HG02588 (cell line): ENCODE results near the gene TERF2IP.
A peak's percentile ranks its signal among the peaks of the same experiment; 100 is the strongest.

Experiments
- ATAC-seq: cut with Tn5 transposase; IDR thresholded peaks from one replicate; pipeline ENCODE4 v1.9.1; 2021; ENCODE audit warnings: mild to moderate bottlenecking, moderate library complexity; ENCODE audit not compliant: unreplicated experiment

The TERF2IP gene, protein sequence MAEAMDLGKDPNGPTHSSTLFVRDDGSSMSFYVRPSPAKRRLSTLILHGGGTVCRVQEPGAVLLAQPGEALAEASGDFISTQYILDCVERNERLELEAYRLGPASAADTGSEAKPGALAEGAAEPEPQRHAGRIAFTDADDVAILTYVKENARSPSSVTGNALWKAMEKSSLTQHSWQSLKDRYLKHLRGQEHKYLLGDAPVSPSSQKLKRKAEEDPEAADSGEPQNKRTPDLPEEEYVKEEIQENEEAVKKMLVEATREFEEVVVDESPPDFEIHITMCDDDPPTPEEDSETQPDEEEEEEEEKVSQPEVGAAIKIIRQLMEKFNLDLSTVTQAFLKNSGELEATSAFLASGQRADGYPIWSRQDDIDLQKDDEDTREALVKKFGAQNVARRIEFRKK

DNA sequence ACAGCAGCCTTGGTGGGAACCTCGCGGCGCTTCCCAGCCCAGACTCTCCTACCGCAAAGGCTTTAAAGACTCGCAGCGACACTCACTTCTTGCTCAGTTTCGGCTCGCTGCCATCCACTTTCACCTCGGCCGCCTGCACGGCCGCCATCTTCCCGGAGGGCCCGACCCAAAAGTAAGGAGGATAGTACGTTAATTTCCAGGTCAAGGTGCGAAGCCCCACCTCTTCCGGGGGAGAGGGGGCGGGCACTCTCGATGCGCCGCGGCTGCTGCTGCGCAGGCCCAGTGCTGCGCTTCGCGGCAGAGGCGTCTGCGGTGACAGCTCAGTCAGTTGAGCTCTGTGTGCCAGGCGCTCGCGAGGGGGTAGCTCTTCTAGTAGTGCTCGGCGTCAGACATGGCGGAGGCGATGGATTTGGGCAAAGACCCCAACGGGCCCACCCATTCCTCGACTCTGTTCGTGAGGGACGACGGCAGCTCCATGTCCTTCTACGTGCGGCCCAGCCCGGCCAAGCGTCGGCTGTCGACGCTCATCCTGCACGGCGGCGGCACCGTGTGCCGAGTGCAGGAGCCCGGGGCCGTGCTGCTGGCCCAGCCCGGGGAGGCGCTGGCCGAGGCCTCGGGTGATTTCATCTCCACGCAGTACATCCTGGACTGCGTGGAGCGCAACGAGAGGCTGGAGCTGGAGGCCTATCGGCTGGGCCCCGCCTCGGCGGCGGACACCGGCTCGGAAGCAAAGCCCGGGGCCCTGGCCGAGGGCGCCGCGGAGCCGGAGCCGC lies at the start of gene TERF2IP, which contains the start of gene KARS1:
TSS of gene TERF2IP (plus strand) at position 282 of the 773 bp plus-strand sequence. CDS start at position 392, 110 bp downstream.
TSS of gene KARS1 (minus strand) at position 174 of the 773 bp plus-strand sequence. CDS start at position 148, 26 bp downstream.
- ATAC-seq: peak; percentile 88

DNA sequence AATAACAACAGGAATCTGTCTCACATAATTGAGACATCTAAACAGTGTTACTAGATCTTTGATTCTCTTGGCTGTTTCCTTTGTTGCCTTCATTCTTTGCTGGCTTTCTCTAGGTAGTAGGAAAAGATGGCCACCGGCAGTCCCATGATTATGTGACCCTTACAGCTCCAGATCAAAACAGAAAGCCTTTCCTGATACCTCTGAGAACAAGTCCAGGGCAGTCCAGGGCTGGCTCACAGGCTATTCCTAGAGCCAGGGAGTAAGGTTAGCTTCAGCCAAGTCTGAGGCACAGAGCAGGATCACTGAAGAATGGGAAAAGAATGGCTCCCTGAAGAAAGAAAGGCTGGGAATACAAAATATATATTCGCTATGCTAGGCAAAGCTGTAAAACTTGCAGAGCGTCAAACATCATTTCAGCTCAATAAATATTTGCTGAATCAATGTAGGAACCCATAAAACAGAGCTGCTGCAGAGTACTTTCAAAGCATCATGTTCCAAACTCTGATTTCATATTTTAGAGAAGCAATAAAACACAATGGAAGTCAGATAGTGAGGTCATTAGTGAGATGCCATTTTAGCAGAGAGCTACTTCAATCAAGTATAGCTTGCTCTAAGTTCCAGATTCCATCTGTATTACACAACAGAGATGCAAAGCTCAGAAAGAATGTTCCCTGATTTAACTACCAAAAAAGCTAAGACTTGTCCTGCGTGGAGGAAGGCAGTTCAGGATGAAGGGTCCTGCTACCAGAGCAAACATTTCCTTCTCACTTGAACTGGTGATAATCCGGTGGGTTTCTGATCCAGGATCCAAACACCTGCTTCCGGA lies 47.9 kb upstream of the TERF2IP start:
- no peak for ATAC-seq

DNA sequence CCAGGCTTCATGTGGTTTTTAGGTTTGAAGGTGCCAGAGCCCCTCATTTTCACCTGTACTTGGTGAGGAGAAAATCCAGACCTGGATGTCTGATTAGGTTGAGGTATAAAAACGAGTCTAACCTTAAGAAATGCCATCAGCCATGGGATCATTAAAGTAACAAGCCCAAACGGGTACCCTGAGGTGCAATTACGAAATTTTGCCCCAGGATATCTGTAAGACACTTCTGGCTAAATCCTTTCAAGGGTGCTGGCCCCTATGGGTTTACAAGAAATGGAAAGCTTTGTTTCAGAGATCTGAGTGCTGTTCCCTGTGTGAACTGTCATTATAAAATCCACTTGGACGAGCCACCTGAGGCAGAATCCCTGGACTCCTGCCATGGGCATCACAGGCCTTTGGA lies 44.3 kb upstream of the TERF2IP start:
- ATAC-seq: no peak

DNA sequence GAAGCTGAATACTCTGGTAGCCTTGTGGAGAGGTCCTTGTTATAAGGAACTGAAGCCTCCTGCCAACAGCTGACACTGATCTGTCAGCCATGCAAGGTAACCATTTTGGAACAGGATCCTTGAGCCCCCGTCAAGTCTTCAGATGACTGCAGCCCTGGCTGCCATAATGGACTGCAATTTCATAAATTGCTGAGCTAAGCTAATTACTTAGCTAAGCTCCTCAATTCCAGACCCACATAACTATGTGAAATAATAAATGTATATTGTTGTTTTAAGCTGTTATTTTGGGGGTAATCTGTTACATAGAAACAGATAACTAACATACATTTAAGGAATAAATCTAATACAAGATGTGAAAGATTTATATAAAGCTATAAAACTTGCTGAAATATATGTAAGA lies 41.1 kb upstream of the TERF2IP start:
- ATAC-seq: no peak

DNA sequence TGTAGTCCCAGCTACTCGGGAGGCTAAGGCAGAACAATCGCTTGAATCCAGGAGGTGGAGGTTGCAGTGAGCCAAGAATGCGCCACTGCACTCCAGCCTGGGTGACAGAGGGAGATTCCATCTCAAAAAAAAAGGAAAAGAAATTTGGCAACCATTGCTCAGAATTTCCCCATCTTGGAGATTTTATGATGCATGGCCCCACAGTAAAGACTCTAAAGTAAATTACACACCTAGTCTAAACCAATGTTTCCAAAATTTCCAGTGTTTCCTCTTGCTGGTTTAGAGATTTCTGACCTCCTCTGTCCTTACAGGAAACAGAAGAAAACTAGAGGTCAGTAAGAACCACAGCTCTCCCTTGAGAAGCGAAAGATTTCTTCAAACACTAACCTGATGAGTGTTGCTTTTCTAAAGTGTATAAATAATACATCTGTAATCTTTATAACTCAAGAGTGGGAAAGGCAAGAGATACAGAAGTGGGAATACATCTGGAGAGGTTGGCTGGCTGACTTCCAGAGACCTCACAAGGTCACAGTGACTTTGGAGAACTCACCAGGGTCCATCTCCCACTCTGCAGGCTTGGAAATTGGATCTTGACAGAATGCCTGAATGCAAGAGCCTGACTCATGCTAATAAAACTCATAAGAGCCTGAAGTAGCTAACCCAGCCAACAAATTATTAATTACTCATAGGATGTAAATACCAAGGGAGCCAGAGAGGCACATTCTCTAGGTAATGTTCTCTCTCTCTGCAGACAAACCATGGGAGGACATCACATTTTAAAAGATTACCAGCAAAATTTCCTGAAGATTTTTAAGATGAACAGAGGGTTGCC lies 33.3 kb upstream of the TERF2IP start:
- no peak for ATAC-seq

DNA sequence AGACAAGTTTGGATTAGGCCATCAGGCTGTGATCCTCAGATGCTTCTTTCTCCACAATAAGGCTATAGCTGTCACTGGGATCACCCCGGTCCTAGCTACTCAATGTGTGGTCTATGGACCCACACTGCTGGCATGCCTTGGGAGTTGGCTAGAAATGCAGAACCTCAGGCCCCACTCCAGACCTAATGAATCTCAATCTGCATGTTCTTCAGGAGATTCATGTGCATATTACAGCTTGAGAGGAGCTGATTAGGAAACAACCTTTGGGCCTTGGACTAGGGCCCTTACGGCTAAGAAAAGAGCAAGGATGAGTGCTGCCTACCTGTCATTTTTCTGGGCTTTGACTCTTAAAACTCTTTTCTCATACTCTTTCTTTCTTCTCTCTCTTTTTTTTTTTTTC lies 32.0 kb upstream of the TERF2IP start:
- ATAC-seq: no peak

DNA sequence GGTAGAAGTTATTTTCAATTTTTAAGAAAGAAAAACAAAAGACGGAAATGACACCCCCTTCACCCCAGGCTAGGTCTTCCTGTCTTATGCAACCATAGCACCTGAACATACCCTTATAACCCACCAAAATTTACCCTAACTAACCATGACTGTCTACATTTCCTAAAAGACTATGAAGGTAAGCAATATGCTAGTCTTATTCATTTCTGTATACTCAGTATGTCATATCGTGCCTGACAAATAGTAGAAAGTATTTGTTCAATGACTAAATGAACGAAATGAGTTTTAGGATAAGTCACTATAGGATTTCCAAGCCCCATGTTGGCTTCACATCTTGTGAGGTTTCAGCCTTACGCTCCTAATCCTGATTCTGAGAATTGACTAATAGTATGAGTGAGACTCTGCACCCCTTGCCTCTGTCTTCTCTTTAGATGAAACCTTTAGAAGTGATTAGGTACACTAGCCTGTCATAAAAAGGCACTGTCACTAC lies 31.0 kb upstream of the TERF2IP start:
- ATAC-seq: no peak

DNA sequence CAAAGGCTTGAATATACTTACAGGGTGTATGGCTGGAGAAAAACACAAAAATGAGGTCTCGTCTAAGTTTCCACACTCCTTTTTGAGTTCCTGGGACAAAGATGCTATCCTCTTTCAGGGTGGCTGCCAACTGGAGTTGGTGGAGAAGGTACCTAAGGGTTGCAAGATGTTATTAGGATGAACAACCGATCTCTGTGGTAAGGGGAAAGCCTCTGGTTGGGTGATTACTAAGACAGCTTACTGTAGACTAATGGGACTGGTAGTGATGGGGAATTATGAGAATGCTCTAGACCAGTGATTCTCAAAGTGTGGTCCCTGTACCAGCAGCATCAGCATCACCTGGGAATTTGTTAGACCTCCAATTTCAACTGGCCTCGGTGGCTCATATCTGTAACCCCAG lies 30.5 kb upstream of the TERF2IP start:
- ATAC-seq: no peak

DNA sequence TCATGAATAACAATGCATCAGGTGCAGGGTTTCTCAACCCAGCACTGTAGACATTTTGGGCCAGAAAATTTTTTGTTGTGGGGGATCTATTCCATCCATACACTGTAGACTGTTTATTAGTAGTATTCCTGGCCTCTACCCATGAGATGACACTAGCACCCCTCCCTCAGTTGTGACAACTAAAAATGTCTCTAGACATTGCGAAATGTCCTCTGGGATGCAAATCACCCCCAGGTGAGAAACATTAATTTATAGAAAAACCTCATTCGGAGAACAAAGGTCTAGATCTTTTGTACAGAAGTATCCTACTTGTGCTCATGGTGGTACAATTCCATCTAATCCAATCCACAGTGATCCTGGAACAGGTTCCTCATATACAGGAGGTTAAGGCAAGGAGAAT lies 28.8 kb upstream of the TERF2IP start:
- no peak for ATAC-seq

DNA sequence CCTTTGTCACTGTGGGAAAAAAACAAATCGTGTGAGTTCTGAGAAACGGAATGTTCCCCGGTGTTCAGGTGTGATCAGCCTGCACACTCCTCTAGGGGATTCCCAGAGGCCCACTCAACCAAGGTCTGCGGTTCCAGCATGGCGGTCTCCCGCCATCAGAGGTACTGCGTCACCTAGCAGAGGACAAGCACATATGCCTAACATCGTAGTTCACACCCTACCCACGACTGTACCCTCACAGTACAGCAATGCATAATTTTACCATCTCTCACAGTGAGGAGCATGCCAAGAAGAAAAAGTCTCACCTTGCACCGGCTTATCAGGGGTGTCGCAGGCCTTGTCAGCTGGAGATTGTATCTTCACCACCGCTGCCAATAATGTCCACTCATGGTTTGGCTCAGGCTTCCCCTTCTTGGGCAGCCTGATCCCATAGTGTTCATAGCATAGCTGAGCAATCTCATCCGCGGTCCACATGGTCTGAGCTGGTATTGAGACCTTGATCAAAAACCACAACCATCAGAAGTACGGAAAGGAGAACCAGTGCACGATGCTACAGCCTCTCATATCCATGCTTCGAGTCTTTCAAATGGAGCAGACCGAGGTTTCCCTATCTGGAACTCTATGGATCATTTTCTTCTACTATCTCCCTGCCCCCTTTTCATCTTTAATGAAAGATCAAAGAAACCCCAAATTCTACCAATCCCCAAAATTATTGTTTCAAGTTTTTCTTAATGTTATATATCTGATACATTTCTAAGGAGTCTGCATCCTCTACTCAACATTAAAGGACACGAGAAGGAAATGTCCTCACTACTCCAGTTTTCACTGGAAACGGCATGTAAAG lies 27.0 kb upstream of the TERF2IP start:
- ATAC-seq: no peak

DNA sequence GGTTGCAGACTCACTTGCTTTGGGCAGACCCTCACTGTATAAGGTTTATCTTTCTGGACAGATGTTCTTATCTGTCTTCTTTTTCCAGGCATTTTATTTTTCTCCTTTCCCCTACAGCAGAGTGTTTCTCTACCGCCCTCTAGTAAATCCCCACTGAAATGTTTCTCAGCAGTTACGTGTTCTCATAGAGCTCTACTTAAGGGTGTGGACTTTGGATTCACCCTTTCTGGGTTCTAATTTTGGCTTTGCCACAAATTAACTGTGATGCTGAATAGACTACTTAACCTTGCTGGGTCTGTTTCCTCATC lies 26.4 kb upstream of the TERF2IP start:
- ATAC-seq: no peak

DNA sequence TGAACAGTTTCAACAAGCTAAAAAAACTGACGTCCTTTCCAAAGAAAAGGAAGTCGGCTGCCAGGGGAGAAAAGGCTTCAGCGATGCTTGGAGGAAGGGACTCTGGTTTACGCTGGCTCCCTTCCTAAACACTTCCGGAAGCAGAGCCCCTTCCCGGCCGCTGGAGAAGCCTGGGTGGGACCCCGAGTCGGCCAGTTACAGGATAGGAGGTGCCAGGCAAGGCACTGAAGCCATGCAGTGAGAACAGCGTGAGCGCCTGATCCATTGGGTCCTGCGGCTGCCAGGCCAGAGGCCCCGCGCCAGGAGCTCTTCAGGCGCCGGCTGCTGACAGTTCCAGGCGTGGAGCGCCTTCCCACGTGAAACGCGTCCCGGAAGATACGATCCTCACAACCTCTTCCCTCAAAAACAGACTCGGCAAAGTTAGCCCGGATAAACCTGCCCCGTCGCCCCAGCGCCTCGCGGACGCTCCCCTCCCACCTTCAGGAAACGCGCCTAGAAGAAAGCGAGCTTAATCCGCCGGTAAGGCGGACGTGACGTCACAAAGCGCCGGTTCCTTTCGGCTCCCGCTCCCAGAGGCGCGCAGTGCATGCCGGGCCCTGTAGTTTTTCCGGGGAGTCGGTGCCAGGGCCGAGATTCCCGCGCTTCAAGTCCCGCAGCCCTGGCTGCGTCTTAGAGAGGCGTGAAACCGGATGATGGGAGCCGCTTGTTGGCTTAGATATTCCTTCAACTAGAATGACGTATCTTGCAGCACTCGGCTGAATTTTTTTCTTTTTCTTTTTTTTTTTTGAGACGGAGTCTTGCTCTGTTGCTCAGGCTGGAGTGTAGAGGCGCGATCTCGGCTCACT lies 24.6 kb upstream of the TERF2IP start, which contains the start of gene ADAT1:
TSS of gene ADAT1 (minus strand) at position 521 of the 845 bp plus-strand sequence. CDS start 2,482 bp downstream, outside the sequence.
- peak; percentile 92 for ATAC-seq

DNA sequence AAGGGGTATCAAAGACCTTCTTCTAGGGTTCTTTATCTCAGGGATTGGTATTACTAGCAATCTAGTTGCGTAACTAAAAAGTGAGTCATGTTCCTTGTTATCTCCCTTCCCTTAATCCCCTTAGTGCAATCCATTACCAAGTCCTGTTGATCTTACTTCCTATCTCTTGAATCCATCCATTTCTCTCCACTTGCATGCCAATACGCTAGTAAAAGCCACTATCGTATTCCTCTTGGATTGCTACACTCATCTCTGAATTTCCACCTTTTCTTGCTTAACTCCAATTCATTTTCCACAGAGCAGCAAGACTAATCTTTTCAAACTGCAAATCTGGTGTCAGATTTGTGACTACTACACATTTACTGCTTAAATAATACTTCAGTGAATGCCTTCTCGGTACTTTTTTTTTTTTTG lies 22.6 kb upstream of the TERF2IP start:
- ATAC-seq: no peak

DNA sequence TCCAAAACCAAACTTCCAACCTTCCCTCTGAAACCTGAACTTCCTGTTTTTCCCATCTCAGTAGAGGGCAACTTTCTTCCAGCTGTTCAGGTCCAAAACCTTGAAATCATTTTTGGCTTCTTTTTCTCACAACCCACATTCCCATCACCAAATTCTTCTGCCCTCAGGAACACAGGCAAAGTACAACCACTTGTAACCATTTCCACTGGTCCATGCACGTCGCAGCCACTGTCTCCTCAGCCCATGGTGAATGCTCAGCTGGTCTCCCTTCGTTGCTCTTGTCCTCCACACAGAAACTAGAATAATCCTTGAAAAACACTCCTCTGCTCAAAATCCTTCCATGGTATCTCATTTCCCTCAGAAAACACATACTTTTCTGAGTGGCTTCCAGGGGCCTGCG lies 20.8 kb upstream of the TERF2IP start:
- no peak for ATAC-seq

DNA sequence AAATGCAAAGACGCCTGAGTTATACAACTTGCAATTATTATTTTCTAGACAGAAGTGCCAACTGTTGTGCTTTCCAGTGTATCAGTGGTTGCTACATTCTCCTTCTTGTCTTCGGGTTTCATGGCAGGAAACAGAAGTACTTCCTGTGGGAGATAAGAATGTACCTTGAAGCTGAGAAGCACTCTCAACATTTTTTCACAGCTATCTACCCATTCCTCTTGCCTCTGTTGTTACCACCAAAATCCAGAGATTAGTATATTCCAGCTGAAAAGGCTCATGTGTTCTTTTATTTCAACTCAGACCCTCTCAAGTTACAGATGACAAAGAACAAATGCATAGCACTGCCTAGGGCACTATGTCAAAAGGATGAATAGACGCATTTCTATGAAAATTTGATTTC lies 19.7 kb upstream of the TERF2IP start:
- no peak for ATAC-seq

DNA sequence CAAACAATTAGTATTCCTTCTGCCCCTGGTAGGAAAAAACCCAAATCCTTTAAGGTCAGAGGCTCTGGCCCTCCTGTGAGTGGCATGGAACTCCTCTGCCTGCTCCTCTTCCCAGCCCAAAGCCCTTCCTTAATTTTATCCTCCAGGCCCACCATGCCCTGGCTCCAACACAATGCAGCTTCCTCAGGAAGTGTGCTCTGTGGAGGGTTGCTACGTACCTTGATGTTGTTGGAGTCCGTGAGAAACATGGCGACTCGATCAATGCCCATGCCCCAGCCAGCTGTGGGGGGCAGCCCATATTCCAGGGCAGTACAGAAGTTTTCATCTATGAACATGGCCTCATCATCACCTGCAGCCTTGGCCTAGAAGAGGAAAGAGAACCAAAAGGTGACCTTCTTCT lies 19.2 kb upstream of the TERF2IP start:
- ATAC-seq: no peak

DNA sequence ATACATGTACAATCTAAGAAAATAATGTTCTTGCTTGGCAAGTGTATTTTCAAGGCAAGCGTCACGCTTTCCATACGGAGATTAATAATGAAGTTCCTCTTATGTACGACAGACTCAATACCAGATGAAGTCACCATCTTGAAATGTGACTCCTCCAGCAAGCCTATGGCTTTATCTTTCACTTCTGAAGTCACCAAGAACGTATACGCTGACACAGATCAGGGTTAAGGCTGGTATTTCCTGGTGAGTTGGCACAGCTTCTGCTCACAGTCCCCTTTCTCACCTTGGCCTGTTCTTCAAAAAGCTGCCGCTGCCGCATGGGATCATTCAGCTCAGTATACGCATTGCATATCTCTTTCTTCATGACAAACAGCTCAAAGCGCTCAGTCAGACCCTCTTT lies 18.4 kb upstream of the TERF2IP start:
- ATAC-seq: no peak

DNA sequence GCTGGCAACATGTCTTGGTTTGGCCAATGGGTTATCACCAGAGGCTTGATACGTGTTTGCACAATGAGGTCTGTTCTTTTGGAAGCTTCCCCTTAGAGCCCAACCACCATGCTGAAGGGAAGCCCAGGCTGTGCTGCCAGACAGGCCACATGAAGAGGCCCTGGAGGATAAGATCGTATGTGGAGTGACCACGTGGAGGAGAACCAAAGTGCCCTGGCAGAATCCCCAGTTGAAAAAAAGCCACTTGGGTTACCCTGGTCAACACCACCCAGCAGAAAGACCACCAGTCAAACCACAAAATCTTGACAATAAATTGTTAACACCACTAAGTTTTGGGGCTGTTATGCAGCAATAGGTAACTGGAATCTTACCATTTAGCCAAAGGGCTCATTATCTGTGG lies 17.5 kb upstream of the TERF2IP start:
- ATAC-seq: no peak
